Stimulated activated CD8-positive, alpha-beta memory T cell treated with anti-CD3 and anti-CD28 coated beads, Interleukin-7, amount 100 ng/mL, for 48 hours (primary cell): ENCODE results near the gene TMEM214.
A peak's percentile ranks its signal among the peaks of the same experiment; 100 is the strongest.
"Not testable (repeated sequence)": the region's sequence is repeated elsewhere in the genome, so short reads cannot be mapped to it uniquely, and the experiment has no call there.

Experiments
- DNase-seq, 2 donors: peaks; one replicate each; pipeline ENCODE4 v3.0.0-alpha.2; 2020; ENCODE audit warnings: low read depth in 1 of 2; ENCODE audit errors: extremely low read depth in 1 of 2

Gene TMEM214

DNA sequence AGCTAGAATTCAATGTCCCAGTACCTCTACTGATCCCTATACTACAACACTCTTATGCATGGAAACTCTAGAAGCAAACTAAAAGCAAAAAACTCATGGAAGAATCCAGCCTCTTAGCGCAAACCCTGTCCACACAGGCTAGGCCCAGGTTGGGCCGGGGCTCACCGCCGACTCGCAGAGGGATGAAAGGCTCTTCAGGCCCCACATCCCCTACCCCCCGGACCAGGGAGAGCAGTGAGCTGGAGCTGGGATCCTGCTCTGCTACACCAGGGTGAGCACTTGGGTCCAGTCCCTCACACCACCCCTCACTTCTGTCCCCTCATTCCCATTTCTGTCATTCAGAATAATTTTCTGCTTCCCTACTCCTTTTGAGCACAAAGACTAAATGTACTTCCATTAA is 36.7 kb downstream of the TMEM214 start:
- DNase-seq, result no peak

DNA sequence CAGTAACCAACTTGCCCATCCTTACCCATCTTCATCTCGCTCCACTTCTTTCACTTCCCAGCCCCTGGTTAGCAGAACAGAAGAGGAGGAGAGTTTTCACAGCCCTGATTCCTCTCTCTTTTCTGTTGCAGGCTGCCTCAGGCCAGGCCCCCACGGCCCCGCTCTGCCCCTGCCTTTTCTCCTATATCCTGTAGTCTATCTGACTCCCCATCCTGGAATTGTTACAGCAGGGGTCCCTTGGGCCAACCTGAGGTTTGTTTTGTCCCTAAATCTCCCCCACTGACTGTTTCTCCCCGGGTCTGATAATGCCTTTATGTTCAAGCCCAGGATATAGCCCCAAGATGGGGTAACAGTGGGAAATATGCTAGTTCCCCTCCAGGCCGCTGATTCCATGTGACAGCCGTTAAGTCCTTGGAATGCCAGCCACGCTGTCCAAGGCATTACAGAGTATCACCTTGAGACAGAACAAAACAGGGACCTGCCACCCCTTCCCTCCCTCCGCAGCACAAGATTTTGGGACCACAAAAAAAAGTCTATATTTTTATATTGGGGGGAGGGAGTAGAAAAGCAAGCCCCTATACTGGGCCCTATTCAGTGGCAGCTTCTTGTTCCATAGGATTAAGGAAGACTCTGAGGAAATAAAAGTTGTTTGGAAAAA is 37.3 kb downstream of the TMEM214 start:
- no peak for DNase-seq

- DNase-seq, result no peak
These were observed 38.0 kb downstream of the TMEM214 start for GRCh38 chr2:27070653-27071276.

GRCh38 chr2:27071277-27071989 is 38.7 kb downstream of the TMEM214 start, which contains the start of gene OST4:
TSS of gene OST4 (minus strand) at chr2:27071654.
- DNase-seq, result peak; percentile 85 to 87

DNA sequence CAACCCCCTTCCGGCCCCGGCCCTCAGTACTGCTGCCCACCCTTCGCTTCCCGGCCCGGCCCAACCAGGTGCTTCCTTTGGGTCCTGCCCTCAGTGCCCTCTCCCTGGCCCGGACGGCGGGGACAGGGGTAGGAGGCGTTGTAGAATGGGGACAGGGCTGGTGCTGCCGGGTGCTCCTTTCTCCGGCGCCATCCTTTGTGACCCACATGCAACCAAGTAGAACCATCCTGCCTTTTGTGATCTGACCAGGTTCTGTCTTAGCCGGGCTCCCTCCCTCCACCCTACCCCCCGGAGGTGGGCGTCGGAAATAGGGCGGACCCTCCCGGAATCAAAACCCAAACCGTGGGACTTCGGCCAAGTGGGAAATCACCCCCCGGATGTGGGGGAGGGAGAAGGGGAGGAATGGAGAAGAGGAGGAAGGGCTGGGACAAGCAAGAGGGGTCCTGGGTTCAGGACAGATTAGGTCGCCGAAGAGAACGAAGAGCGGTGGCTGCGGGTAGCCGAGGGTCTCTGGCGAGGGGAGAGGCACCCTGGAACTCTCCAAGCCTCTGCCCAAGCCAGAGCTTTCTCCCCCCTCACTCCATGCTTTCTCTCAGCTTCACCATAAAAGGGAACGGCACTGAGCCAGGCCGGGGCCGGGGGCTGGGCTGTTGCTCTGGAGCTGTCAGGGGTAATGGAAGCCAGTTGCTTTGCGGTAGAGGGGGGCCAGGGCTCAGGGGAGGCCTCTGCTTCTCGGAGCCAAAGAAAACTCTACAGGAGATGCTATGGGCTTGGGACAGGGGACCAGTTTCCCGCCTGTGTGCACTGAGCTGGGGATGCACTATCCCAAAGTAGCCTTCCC is 39.4 kb downstream of the TMEM214 start:
- DNase-seq, result no peak

GRCh38 chr2:27072920-27073319 is 40.2 kb downstream of the TMEM214 start:
- DNase-seq, result no peak

GRCh38 chr2:27073782-27074181 is 41.0 kb downstream of the TMEM214 start:
- DNase-seq, result no peak

GRCh38 chr2:27074738-27075565 is 42.2 kb downstream of the TMEM214 start:
- no peak for DNase-seq

- not testable (repeated sequence) for DNase-seq
These were observed 42.8 kb downstream of the TMEM214 start for GRCh38 chr2:27075566-27075871.

- DNase-seq, result no peak
These were observed 43.6 kb downstream of the TMEM214 start for GRCh38 chr2:27076323-27076722.

DNA sequence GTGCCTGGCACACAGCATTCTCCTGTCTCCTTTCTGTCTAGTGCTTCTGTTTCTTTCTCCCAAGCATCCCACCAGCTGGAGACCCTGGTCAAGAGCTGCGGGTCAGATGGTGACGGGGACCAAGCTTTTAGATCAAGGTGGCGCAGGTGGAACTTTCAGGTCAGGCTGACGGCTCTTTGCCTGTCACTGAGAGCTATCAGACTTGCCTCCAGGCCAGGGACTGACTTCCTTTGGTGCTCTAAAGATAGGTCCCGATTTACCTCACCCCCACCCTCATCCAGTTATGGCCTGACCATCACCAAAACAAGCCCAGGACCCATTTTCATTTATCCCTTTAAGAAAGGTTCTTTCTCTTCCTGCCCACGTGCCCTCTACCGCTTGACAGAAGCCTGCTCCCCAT is 44.5 kb downstream of the TMEM214 start:
- no peak for DNase-seq

DNA sequence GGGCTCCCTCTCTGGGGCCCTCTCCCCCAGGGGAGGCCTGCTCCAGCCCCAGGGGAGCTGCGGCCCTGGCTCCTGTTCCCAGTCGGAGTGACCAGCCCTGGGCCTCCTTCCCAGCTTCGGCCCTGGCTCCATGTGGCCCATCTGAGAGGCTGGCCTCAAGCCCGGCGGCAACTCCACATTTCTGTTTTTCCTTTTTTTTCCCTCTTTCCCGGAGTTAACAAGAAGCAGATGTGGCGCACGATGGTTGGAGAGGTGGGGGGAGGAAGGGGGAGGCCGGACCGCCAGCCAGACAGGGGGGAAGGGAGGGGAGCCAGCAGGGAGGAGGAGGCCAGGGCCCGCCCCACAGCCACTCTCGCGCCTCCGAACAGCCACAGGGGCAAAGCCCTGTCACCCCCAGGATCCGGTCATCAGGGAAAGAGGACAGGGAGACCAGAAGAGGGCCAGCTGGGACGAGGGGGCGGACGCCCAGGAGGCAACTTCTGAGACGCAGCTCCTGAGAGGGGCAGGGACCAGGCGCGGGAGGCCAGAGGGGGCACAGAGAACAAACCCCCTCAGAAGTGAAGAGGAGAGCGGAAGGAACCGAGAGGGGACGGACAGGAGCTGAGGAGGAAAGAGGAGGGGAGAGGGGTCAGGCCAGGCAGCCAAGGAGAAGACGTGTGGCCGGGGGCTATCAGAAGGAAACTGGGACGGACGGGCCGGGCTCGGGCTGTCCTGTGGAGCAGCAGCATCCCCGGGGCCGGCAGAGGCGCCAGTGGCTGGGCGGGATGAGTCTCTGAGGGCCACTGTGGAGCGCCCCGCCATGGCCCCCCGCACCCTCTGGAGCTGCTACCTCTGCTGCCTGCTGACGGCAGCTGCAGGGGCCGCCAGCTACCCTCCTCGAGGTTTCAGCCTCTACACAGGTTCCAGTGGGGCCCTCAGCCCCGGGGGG is 45.8 kb downstream of the TMEM214 start, which contains the start of gene EMILIN1:
Gene EMILIN1, plus strand, starts transcription at position 349 of the 928 bp plus-strand sequence. Its CDS starts 451 bp downstream, at position 800.
- no peak for DNase-seq

- no peak for DNase-seq
These were observed 46.7 kb downstream of the TMEM214 start for GRCh38 chr2:27079233-27080139.

GRCh38 chr2:27080140-27080469 is 47.3 kb downstream of the TMEM214 start:
- no peak for DNase-seq

GRCh38 chr2:27080603-27080936 is 47.8 kb downstream of the TMEM214 start:
- no peak for DNase-seq

GRCh38 chr2:27081984-27082772 is 49.4 kb downstream of the TMEM214 start:
- DNase-seq, result no peak

GRCh38 chr2:27082773-27083409 is 50.1 kb downstream of the TMEM214 start:
- DNase-seq, result no peak
